ENCODE data around the gene MICAL2. TPM values are rescaled to one million over a fixed set of nuclear protein-coding genes. Genes with fewer than 3 reads are reported as not detected.

Gene MICAL2
- total RNA-seq, 1 donor from 2014 or later = 10.0 TPM

DNA sequence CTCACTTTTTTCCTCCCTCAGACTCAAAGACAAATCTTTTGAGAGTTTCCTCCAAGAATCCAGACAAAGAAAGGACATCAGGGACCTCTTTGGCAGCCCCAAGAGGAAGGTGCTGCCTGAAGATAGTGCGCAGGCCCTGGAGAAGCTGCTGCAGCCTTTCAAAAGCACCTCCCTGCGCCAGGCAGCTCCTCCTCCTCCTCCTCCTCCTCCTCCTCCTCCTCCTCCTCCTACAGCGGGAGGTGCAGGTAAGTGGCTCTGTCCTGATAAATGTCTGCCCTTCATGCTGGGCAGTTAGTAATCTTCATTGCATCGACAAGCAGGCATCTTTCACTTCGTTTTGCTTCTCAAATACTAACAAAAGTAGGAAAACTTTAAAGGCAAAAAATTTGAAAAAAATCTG lies 184.2 kb downstream of the MICAL2 start:
- peaks cover 6% of the 10 kb centered on the region for H3K27me3 Mint-ChIP-seq
- H3K36me3 Mint-ChIP-seq (ENCODE audit: insufficient read depth) = no peaks in the 10 kb centered on the region
- no peaks in the 10 kb centered on the region for H3K9me3 Mint-ChIP-seq (ENCODE audit: low read depth)
- DNase-seq (ENCODE audit: low spot score, unreplicated experiment) = no peak
- no peak overlapping the region for H3K4me3 Mint-ChIP-seq (ENCODE audit: low read depth)
- no peaks in the 10 kb centered on the region for H3K4me1 Mint-ChIP-seq (ENCODE audit: low read depth)
- TF ChIP-seq CTCF (IDR thresholded peaks at IDR 0.05; ENCODE audit: unreplicated experiment) = no peak
- H3K27ac Mint-ChIP-seq = no peak overlapping the region

DNA sequence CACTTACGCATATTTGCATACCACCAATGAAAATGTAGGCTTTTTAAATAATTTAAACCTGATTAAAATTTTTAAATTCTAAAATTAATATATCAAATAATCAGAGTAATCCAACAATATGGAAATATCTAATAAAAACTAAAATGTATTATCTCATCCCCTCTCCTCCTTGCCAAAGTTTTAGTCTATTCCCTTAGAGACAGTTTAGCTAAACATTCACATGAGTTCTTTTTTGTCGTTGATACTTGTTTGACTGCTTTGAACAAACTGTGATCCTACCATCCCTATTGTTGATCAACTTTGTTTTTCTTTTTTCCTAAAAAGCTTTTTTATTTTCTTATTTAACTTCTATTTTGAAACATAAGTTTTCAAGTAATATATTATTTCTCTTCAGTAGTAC lies 185.6 kb downstream of the MICAL2 start:
- H3K27me3 Mint-ChIP-seq = peaks cover under 1% of the 10 kb centered on the region
- no peak overlapping the region for H3K27ac Mint-ChIP-seq
- no peaks in the 10 kb centered on the region for H3K4me1 Mint-ChIP-seq (ENCODE audit: low read depth)
- H3K4me3 Mint-ChIP-seq (ENCODE audit: low read depth) = no peak overlapping the region
- TF ChIP-seq CTCF (IDR thresholded peaks at IDR 0.05; ENCODE audit: unreplicated experiment) = no peak
- DNase-seq (ENCODE audit: low spot score, unreplicated experiment) = no peak
- H3K36me3 Mint-ChIP-seq (ENCODE audit: insufficient read depth) = no peaks in the 10 kb centered on the region
- H3K9me3 Mint-ChIP-seq (ENCODE audit: low read depth) = no peaks in the 10 kb centered on the region

DNA sequence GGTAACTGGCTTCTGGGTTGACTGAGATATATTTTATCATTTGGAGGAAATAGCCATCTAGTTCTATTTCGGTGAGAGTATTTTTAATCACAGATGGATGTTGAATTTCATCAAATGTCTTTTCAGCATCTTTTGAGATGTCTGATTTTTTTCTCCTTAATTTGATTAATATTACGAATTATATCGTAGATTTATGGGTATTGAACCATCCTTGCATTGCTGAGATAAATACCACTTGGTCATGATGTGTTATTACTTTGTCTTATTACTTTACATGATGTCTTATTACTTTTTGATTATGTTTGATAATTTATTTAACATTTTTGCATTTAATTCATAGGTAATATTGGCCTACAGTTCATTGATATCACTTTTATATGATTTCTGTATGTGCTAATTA lies 188.2 kb downstream of the MICAL2 start:
- no peak for DNase-seq (ENCODE audit: low spot score, unreplicated experiment)
- Mint-ChIP-seq H3K36me3 (ENCODE audit: insufficient read depth) (no peaks in the 10 kb centered on the region), H3K4me1 (ENCODE audit: low read depth) (no peaks in the 10 kb centered on the region), H3K27me3 (no peaks in the 10 kb centered on the region), H3K4me3 (ENCODE audit: low read depth) (no peak overlapping the region), H3K9me3 (ENCODE audit: low read depth) (no peaks in the 10 kb centered on the region), H3K27ac (no peak overlapping the region)
- no peak for TF ChIP-seq CTCF (IDR thresholded peaks at IDR 0.05; ENCODE audit: unreplicated experiment)

DNA sequence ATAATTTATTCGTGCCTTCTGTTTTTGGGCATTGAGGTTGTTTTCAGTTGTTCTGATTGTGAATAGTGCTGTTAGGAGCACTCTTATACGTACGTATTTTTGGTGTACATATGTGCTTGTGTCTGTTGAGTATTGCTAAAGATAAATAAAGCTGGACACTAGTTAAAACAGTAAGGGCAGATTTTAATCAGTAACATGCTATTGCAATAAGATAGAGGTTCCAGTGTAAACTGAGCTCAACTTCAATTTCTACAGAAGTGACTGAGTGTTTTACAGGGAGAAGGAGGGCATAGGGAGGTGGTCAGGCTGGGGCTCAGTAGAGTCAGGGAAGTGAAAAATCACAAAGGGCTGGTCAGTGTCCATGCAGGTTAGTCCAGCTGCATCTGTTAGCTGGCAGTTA lies 191.0 kb downstream of the MICAL2 start:
- Mint-ChIP-seq H3K4me1 (ENCODE audit: low read depth) (no peaks in the 10 kb centered on the region), H3K36me3 (ENCODE audit: insufficient read depth) (no peaks in the 10 kb centered on the region), H3K27me3 (no peaks in the 10 kb centered on the region), H3K4me3 (ENCODE audit: low read depth) (no peak overlapping the region), H3K27ac (no peak overlapping the region), H3K9me3 (ENCODE audit: low read depth) (no peaks in the 10 kb centered on the region)
- DNase-seq (ENCODE audit: low spot score, unreplicated experiment) = no peak
- no peak for TF ChIP-seq CTCF (IDR thresholded peaks at IDR 0.05; ENCODE audit: unreplicated experiment)

DNA sequence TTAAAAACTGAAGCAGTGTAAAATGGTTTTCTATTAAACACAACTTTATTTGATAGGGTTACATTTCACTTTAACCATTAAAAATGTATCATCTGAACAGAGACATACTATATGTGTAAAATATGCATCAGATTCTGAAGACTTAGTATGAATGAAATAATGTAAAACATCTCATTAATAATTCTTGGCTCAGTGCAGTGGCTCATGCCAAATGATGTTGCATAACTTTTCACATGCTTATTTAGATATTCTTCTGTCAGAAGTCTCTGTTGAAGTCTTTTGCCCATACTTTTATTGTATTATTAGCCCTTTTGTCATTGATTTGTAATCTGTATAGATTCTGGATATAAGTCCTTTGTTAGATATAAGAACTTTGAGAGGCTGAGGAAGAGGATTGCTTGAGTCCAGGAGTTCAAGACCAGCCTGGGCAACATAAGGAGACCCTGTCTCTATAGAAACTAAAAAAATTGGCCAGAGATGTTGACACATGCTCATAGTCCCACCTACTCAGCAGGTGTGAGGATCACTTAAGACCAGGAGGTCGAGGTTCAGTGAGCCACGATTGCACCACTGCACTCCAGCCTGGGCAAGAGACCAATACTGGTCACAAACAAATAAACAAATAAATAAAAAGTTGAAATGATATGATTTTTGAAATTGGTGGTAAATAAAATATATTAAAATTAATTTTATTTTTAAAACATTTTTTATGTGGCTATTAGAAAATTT lies 193.2 kb downstream of the MICAL2 start:
- H3K4me1 Mint-ChIP-seq (ENCODE audit: low read depth) = no peaks in the 10 kb centered on the region
- no peaks in the 10 kb centered on the region for H3K9me3 Mint-ChIP-seq (ENCODE audit: low read depth)
- H3K27ac Mint-ChIP-seq = no peak overlapping the region
- no peak for DNase-seq (ENCODE audit: low spot score, unreplicated experiment)
- H3K27me3 Mint-ChIP-seq = no peaks in the 10 kb centered on the region
- no peak for TF ChIP-seq CTCF (IDR thresholded peaks at IDR 0.05; ENCODE audit: unreplicated experiment)
- no peaks in the 10 kb centered on the region for H3K36me3 Mint-ChIP-seq (ENCODE audit: insufficient read depth)
- H3K4me3 Mint-ChIP-seq (ENCODE audit: low read depth) = no peak overlapping the region
